ENCODE measurements around the gene DDO. TPM values are rescaled to one million over a fixed set of nuclear protein-coding genes. Genes with fewer than 3 reads are reported as not detected.

DDO gene
- total and polyA plus RNA-seq, 3 experiments from 2014 or later = not detected

- Histone ChIP-seq H3K27ac (ENCODE audit: low read depth, low read length) (no peak overlapping the region), H3K36me3 (ENCODE audit: insufficient read depth, low read length) (no peaks in the 10 kb centered on the region), H3K27me3 (ENCODE audit: insufficient read depth, low read length, poor library complexity, severe bottlenecking) (no peaks in the 10 kb centered on the region), H3K4me1 (ENCODE audit: insufficient read depth, low read length) (no peaks in the 10 kb centered on the region), H3K4me3 (ENCODE audit: low read length) (no peak overlapping the region), H3K9me3 (ENCODE audit: low read length) (no peaks in the 10 kb centered on the region)
- ChIA-PET CTCF (no interaction called here), POLR2A (no interaction called here)
- Mint-ChIP-seq H3K27ac (no peak overlapping the region), H3K4me1 (no peaks in the 10 kb centered on the region), H3K27me3 (peaks cover 12 to 21% of the 10 kb centered on the region in 2 donors), H3K9me3 (peaks cover 0 to 3% (median 0%) of the 10 kb centered on the region in 5 donors), H3K4me3 (no peak overlapping the region), H3K36me3 (peaks cover 0 to 2% (median 0%) of the 10 kb centered on the region in 3 donors)
- DNase-seq = no peak
Observed at GRCh38 chr6:110378552-110378951, 36.8 kb downstream of the DDO start.

- Mint-ChIP-seq H3K4me1 (peaks cover 19 to 44% (median 37%) of the 10 kb centered on the region in 3 donors), H3K9me3 (peaks cover 0 to 2% (median 0%) of the 10 kb centered on the region in 5 donors), H3K27ac (no peak overlapping the region), H3K4me3 (no peak overlapping the region), H3K36me3 (no peaks in the 10 kb centered on the region), H3K27me3 (peaks cover 6 to 11% of the 10 kb centered on the region in 2 donors)
- no peaks in the 10 kb centered on the region for H3K27me3 ChIP-seq (ENCODE audit: insufficient read depth, low read length, poor library complexity, severe bottlenecking)
- H3K9me3 ChIP-seq (ENCODE audit: low read length) = no peaks in the 10 kb centered on the region
- H3K4me1 ChIP-seq (ENCODE audit: insufficient read depth, low read length) = peaks cover 24% of the 10 kb centered on the region
- DNase-seq = no peak
- H3K4me3 ChIP-seq (ENCODE audit: low read length) = no peak overlapping the region
- ChIA-PET POLR2A (no interaction called here), CTCF (interaction anchor here (0.7 to 1.6 kb wide), 3 partner anchors 10 to 30 kb away, joined by 3 read pairs; no protein-coding TSS in a partner anchor)
- H3K27ac ChIP-seq (ENCODE audit: low read depth, low read length) = no peak overlapping the region
- no peaks in the 10 kb centered on the region for H3K36me3 ChIP-seq (ENCODE audit: insufficient read depth, low read length)
Observed at GRCh38 chr6:110369066-110369465, 46.3 kb downstream of the DDO start.

- H3K9me3 ChIP-seq (ENCODE audit: low read length) = no peaks in the 10 kb centered on the region
- no peak for DNase-seq
- no peaks in the 10 kb centered on the region for H3K27me3 ChIP-seq (ENCODE audit: insufficient read depth, low read length, poor library complexity, severe bottlenecking)
- H3K4me3 ChIP-seq (ENCODE audit: low read length) = no peak overlapping the region
- H3K36me3 ChIP-seq (ENCODE audit: insufficient read depth, low read length) = no peaks in the 10 kb centered on the region
- H3K27me3 Mint-ChIP-seq = peaks cover 6 to 11% of the 10 kb centered on the region in 2 donors
- H3K36me3 Mint-ChIP-seq = no peaks in the 10 kb centered on the region
- ChIA-PET CTCF (interaction anchor here (0.7 to 1.6 kb wide), 3 partner anchors 9 to 30 kb away, joined by 3 read pairs; no protein-coding TSS in a partner anchor), POLR2A (no interaction called here)
- peaks cover 0 to 2% (median 0%) of the 10 kb centered on the region in 5 donors for H3K9me3 Mint-ChIP-seq
- peaks cover 24% of the 10 kb centered on the region for H3K4me1 ChIP-seq (ENCODE audit: insufficient read depth, low read length)
- H3K27ac Mint-ChIP-seq = no peak overlapping the region
- H3K4me3 Mint-ChIP-seq = no peak overlapping the region
- peaks cover 19 to 44% (median 37%) of the 10 kb centered on the region in 3 donors for H3K4me1 Mint-ChIP-seq
- H3K27ac ChIP-seq (ENCODE audit: low read depth, low read length) = no peak overlapping the region
Observed at GRCh38 chr6:110368284-110368683, 47.1 kb downstream of the DDO start.

GRCh38 chr6:110367825-110368224 lies 47.5 kb downstream of the DDO start:
- Histone ChIP-seq H3K27ac (ENCODE audit: low read depth, low read length) (no peak overlapping the region), H3K4me1 (ENCODE audit: insufficient read depth, low read length) (peaks cover 24% of the 10 kb centered on the region), H3K27me3 (ENCODE audit: insufficient read depth, low read length, poor library complexity, severe bottlenecking) (no peaks in the 10 kb centered on the region), H3K36me3 (ENCODE audit: insufficient read depth, low read length) (no peaks in the 10 kb centered on the region), H3K4me3 (ENCODE audit: low read length) (no peak overlapping the region), H3K9me3 (ENCODE audit: low read length) (no peaks in the 10 kb centered on the region)
- ChIA-PET POLR2A (no interaction called here), CTCF (interaction anchor here (0.9 to 2.7 kb wide), 3 partner anchors 9 to 23 kb away, joined by 3 to 16 read pairs (median 3); no protein-coding TSS in a partner anchor)
- Mint-ChIP-seq H3K4me1 (peaks cover 19 to 44% (median 37%) of the 10 kb centered on the region in 3 donors), H3K27ac (peak overlapping the region in 1 of 8 donors; percentile 44), H3K36me3 (no peaks in the 10 kb centered on the region), H3K9me3 (peaks cover 0 to 2% (median 0%) of the 10 kb centered on the region in 5 donors), H3K4me3 (no peak overlapping the region), H3K27me3 (peaks cover 6 to 15% of the 10 kb centered on the region in 2 donors)
- no peak for DNase-seq

- Histone ChIP-seq H3K27me3 (ENCODE audit: insufficient read depth, low read length, poor library complexity, severe bottlenecking) (no peaks in the 10 kb centered on the region), H3K36me3 (ENCODE audit: insufficient read depth, low read length) (no peaks in the 10 kb centered on the region), H3K9me3 (ENCODE audit: low read length) (no peaks in the 10 kb centered on the region), H3K4me3 (ENCODE audit: low read length) (no peak overlapping the region), H3K4me1 (ENCODE audit: insufficient read depth, low read length) (peaks cover 24% of the 10 kb centered on the region), H3K27ac (ENCODE audit: low read depth, low read length) (no peak overlapping the region)
- peak in 1 of 5 donors; percentile 19 for DNase-seq
- POLR2A ChIA-PET = interaction anchor here (0.6 to 1.5 kb wide), 3 partner anchors 23 to 173 kb away, joined by 3 to 6 read pairs (median 4); no protein-coding TSS in a partner anchor
- Mint-ChIP-seq H3K4me1 (peaks cover 19 to 44% (median 37%) of the 10 kb centered on the region in 3 donors), H3K27ac (peak overlapping the region in 5 of 8 donors; percentile 18 to 68 (median 44)), H3K4me3 (peak overlapping the region in 4 of 7 donors; percentile 32 to 62 (median 48)), H3K27me3 (peaks cover 6 to 18% of the 10 kb centered on the region in 2 donors), H3K36me3 (no peaks in the 10 kb centered on the region), H3K9me3 (peaks cover 0 to 2% (median 0%) of the 10 kb centered on the region in 5 donors)
- CTCF ChIA-PET = interaction anchor here (2.7 kb wide), 1 partner anchor 23 kb away, joined by 16 read pairs; no protein-coding TSS in a partner anchor
Observed at GRCh38 chr6:110366975-110367374, 48.4 kb downstream of the DDO start.

GRCh38 chr6:110366256-110366655 lies 49.1 kb downstream of the DDO start:
- H3K36me3 Mint-ChIP-seq = no peaks in the 10 kb centered on the region
- Histone ChIP-seq H3K4me1 (ENCODE audit: insufficient read depth, low read length) (peaks cover 24% of the 10 kb centered on the region), H3K4me3 (ENCODE audit: low read length) (no peak overlapping the region), H3K36me3 (ENCODE audit: insufficient read depth, low read length) (no peaks in the 10 kb centered on the region), H3K27me3 (ENCODE audit: insufficient read depth, low read length, poor library complexity, severe bottlenecking) (no peaks in the 10 kb centered on the region), H3K27ac (ENCODE audit: low read depth, low read length) (no peak overlapping the region), H3K9me3 (ENCODE audit: low read length) (no peaks in the 10 kb centered on the region)
- peak in 1 of 5 donors; percentile 30 for DNase-seq
- peaks cover 4 to 21% of the 10 kb centered on the region in 2 donors for H3K27me3 Mint-ChIP-seq
- ChIA-PET POLR2A (interaction anchor here (1.1 to 1.5 kb wide), 3 partner anchors 24 to 186 kb away, joined by 3 to 6 read pairs (median 4); partner anchors contain the start of genes CDC40 and WASF1), CTCF (interaction anchor here (1.0 to 2.7 kb wide), 2 partner anchors 20 to 24 kb away, joined by 3 to 16 read pairs; no protein-coding TSS in a partner anchor)
- H3K9me3 Mint-ChIP-seq = peaks cover 0 to 3% (median 0%) of the 10 kb centered on the region in 5 donors
- H3K4me1 Mint-ChIP-seq = peaks cover 19 to 44% (median 37%) of the 10 kb centered on the region in 3 donors
- peak overlapping the region; percentile 18 to 84 (median 62) for H3K27ac Mint-ChIP-seq
- peak overlapping the region in 6 of 7 donors; percentile 14 to 62 (median 44) for H3K4me3 Mint-ChIP-seq

- POLR2A ChIA-PET = no interaction called here
- Mint-ChIP-seq H3K27ac (no peak overlapping the region), H3K9me3 (peaks cover 0 to 3% (median 0%) of the 10 kb centered on the region in 5 donors), H3K27me3 (peaks cover 2 to 33% of the 10 kb centered on the region in 2 donors), H3K36me3 (no peaks in the 10 kb centered on the region), H3K4me1 (peaks cover 19 to 44% (median 37%) of the 10 kb centered on the region in 3 donors), H3K4me3 (no peak overlapping the region)
- no peak for DNase-seq
- no peaks in the 10 kb centered on the region for H3K27me3 ChIP-seq (ENCODE audit: insufficient read depth, low read length, poor library complexity, severe bottlenecking)
- H3K36me3 ChIP-seq (ENCODE audit: insufficient read depth, low read length) = no peaks in the 10 kb centered on the region
- H3K27ac ChIP-seq (ENCODE audit: low read depth, low read length) = no peak overlapping the region
- no peaks in the 10 kb centered on the region for H3K9me3 ChIP-seq (ENCODE audit: low read length)
- no peak overlapping the region for H3K4me3 ChIP-seq (ENCODE audit: low read length)
- CTCF ChIA-PET = interaction anchor here (0.7 kb wide), 1 partner anchor 28 kb away, joined by 3 read pairs; no protein-coding TSS in a partner anchor
- H3K4me1 ChIP-seq (ENCODE audit: insufficient read depth, low read length) = peaks cover 24% of the 10 kb centered on the region
Observed at GRCh38 chr6:110364364-110365105, 50.8 kb downstream of the DDO start.

GRCh38 chr6:110363748-110364147 lies 51.6 kb downstream of the DDO start:
- H3K27me3 Mint-ChIP-seq = peaks cover 5 to 41% of the 10 kb centered on the region in 2 donors
- DNase-seq = no peak
- ChIA-PET POLR2A (no interaction called here), CTCF (no interaction called here)
- H3K4me3 ChIP-seq (ENCODE audit: low read length) = no peak overlapping the region
- peaks cover under 1% of the 10 kb centered on the region for H3K27me3 ChIP-seq (ENCODE audit: insufficient read depth, low read length, poor library complexity, severe bottlenecking)
- no peak overlapping the region for H3K27ac Mint-ChIP-seq
- peaks cover 0 to 3% (median 0%) of the 10 kb centered on the region in 5 donors for H3K9me3 Mint-ChIP-seq
- H3K4me3 Mint-ChIP-seq = no peak overlapping the region
- H3K27ac ChIP-seq (ENCODE audit: low read depth, low read length) = no peak overlapping the region
- peaks cover 19 to 39% (median 35%) of the 10 kb centered on the region in 3 donors for H3K4me1 Mint-ChIP-seq
- no peaks in the 10 kb centered on the region for H3K36me3 ChIP-seq (ENCODE audit: insufficient read depth, low read length)
- H3K4me1 ChIP-seq (ENCODE audit: insufficient read depth, low read length) = peaks cover 24% of the 10 kb centered on the region
- no peaks in the 10 kb centered on the region for H3K9me3 ChIP-seq (ENCODE audit: low read length)
- no peaks in the 10 kb centered on the region for H3K36me3 Mint-ChIP-seq

All from CD8-positive, alpha-beta memory T cell (primary cell).